HG03571 (cell line): ENCODE data around the gene PRSS33.

ENCODE experiments used
- ATAC-seq: cut with Tn5 transposase; IDR thresholded peaks from one replicate; pipeline ENCODE4 v1.9.1; 2021; ENCODE audit not compliant: unreplicated experiment

The PRSS33 gene

GRCh38 chr16:2765462-2766404, 21.6 kb downstream of the PRSS33 start:
- no peak for ATAC-seq

GRCh38 chr16:2764718-2765117, 22.6 kb downstream of the PRSS33 start:
- ATAC-seq, result no peak

- no peak for ATAC-seq
These were observed 24.2 kb downstream of the PRSS33 start for GRCh38 chr16:2763173-2763572.

- no peak for ATAC-seq
These were observed 24.6 kb downstream of the PRSS33 start for GRCh38 chr16:2762711-2763110.

GRCh38 chr16:2761886-2762583, 25.3 kb downstream of the PRSS33 start:
- ATAC-seq, result no peak

- ATAC-seq, result no peak
These were observed 25.9 kb downstream of the PRSS33 start for GRCh38 chr16:2761472-2761871.

GRCh38 chr16:2757344-2757743, 30.0 kb downstream of the PRSS33 start:
- ATAC-seq, result no peak

- no peak for ATAC-seq
These were observed 30.9 kb downstream of the PRSS33 start for GRCh38 chr16:2756288-2757015.

- ATAC-seq, result no peak
These were observed 32.2 kb downstream of the PRSS33 start for GRCh38 chr16:2755158-2755557.

- no peak for ATAC-seq
These were observed 33.7 kb downstream of the PRSS33 start for GRCh38 chr16:2753733-2754020.

GRCh38 chr16:2752850-2753732, 34.3 kb downstream of the PRSS33 start:
- peak; percentile 40 for ATAC-seq

- ATAC-seq, result peak; percentile 84
These were observed 35.1 kb downstream of the PRSS33 start, which contains the start of gene SRRM2 for GRCh38 chr16:2752035-2752849. Gene SRRM2 (plus strand): TSS chr16:2752638. CDS start chr16:2756365, 3,727 bp downstream.

- ATAC-seq, result peak; percentile 7
These were observed 35.8 kb downstream of the PRSS33 start for GRCh38 chr16:2751577-2752034.

GRCh38 chr16:2749936-2750335, 37.4 kb downstream of the PRSS33 start:
- ATAC-seq, result no peak

GRCh38 chr16:2749476-2749875, 37.9 kb downstream of the PRSS33 start:
- no peak for ATAC-seq

GRCh38 chr16:2748757-2749455, 38.5 kb downstream of the PRSS33 start:
- no peak for ATAC-seq

GRCh38 chr16:2745961-2746360, 41.4 kb downstream of the PRSS33 start:
- no peak for ATAC-seq

GRCh38 chr16:2745116-2745890, 42.1 kb downstream of the PRSS33 start:
- no peak for ATAC-seq
